Hematopoietic multipotent progenitor cell treated with erythropoietin and hydrocortisone succinate and interleukin-3 and kit ligand, for 4 days (in vitro differentiated cells): ENCODE results near the gene MAD2L1BP.
"Not testable (repeated sequence)": the region's sequence is repeated elsewhere in the genome, so short reads cannot be mapped to it uniquely, and the experiment has no call there.

Source experiments
- DNase-seq: peaks from one replicate; pipeline ENCODE4 v3.0.0-alpha.2; 2015

Gene MAD2L1BP

DNA sequence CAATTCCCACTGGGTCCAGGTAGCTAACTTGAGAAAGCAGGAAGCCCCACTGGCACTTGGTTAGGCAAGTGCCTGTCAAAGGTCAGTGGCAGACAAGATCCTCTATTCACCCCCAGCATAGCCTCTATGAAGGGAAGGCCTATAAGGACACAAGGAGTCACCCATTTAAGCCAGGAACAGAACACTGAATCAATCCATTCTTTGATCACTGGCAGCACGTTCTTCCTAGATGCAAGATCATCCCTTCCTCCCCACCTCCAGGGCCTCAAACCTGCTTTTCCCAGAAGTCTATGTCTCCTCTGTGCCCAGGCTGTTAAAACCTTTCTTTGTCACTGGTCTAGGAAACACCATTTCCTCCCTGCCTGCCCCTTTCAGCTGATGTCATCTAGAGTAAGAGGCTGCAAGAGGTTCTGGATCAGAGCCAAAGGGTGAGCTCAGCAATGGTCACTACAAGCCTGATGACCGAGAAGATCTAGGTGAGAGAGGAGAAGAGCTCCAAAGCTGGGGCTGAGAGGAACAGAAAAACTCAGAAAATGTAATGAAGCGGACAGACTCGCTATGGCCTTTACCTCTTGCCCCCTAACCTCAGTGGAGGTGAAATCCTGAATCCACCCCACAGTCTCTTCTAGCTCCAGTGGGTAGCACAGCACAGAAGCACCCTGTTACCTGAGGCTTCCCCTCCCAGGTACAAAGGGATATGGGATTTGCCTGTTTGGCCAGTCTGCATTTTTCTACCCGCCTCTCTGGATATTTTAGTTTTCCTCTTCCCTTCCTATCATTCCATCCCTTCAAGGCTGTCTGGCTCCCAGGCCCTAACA lies 8.4 kb upstream of the MAD2L1BP start:
- peak; percentile 77 for DNase-seq

DNA sequence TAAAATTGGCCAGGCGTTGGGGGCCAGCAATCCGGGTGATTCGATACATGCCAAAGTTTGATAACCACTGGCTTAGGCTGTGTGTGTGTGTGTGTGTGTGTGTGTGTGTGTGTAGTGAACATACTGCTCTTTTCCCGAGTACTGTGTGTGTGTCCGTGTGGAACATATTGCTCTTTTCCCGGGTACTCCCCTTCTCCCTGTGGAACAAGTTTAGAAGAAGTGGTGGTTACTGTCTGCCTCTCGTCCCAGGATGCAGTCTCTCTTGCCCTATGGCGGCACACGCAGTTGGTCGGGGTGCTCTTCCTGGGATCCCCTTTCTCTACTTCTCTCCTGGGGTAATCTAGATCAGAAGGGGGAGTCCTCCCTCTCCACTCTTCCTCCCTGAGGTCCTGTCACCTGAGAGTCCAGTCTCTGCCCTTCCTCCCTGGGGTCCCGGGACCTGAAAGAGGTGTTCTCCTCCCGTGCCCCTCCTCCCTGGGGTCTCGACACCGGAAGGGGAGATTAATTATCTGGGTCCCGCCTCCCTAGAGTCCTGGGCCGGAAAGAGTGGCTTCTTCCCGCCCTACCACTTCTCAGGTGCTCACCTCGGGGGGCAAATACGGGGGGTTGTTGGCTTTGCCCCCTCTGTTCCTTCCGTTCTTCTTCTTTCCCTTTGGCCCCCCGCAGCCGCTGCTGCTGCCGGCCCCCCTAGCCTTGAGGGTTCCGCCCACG lies 7.1 kb upstream of the MAD2L1BP start:
- DNase-seq = peak; percentile 83

DNA sequence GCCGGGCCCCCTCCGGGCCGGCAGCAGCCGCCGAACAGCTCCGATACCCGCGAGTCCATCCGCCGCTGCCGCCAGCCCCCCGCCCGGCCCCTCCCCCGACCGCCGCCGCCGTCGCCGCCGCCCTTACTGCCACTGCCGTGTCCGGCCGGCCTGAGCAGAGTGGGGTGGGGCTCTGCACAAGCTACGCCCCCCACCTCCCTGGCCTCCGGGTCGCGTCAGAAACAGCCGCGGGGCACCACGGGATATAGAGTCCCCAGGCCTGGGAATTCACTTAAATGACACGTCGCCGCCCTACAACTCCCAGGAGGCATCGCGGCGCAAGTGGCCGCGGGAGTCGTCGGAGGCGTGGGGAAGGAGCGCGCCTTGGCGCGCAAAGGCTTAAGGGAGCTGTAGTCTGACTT lies 6.5 kb upstream of the MAD2L1BP start, which contains the start of gene GTPBP2:
Gene GTPBP2 (minus strand): TSS at position 161 of the 401 bp plus-strand sequence. CDS start 102 bp downstream, at position 59.
- DNase-seq = peak; percentile 100

GRCh38 chr6:43629505-43630300 lies 5.9 kb upstream of the MAD2L1BP start:
- DNase-seq = peak; percentile 99

- DNase-seq = peak; percentile 96
Measured at GRCh38 chr6:43630980-43631619, 4.5 kb upstream of the MAD2L1BP start.

DNA sequence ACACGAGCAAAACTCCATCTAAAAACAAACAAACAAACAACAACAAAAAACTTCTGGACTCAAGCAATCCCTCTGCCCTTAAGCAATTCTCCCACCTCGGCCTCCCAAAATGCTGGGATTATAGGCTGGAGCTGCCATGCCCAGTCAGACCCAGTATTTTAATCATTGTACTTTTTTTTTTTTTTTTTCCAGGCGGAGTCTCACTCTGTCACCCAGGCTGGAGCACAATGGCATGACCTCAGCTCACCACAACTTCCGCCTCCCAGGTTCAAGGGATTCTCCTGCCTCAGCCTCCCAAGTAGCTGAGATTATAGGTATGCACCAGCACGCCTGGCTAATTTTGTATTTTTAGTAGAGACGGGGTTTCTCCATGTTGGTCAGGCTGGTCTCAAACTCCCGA lies 2.6 kb upstream of the MAD2L1BP start:
- DNase-seq = not testable (repeated sequence)

- no peak for DNase-seq
Measured at GRCh38 chr6:43634702-43635303, 837 bp upstream of the MAD2L1BP start.

DNA sequence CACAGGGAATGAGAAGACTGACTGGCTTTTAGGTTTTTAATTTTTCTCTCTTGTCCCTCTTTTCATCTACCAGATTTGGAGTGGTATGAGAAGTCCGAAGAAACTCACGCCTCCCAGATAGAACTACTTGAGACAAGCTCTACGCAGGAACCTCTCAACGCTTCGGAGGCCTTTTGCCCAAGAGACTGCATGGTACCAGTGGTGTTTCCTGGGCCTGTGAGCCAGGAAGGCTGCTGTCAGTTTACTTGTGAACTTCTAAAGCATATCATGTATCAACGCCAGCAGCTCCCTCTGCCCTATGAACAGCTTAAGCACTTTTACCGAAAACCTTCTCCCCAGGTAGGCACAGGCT lies 644 bp downstream of the MAD2L1BP start:
- peak; percentile 43 for DNase-seq

DNA sequence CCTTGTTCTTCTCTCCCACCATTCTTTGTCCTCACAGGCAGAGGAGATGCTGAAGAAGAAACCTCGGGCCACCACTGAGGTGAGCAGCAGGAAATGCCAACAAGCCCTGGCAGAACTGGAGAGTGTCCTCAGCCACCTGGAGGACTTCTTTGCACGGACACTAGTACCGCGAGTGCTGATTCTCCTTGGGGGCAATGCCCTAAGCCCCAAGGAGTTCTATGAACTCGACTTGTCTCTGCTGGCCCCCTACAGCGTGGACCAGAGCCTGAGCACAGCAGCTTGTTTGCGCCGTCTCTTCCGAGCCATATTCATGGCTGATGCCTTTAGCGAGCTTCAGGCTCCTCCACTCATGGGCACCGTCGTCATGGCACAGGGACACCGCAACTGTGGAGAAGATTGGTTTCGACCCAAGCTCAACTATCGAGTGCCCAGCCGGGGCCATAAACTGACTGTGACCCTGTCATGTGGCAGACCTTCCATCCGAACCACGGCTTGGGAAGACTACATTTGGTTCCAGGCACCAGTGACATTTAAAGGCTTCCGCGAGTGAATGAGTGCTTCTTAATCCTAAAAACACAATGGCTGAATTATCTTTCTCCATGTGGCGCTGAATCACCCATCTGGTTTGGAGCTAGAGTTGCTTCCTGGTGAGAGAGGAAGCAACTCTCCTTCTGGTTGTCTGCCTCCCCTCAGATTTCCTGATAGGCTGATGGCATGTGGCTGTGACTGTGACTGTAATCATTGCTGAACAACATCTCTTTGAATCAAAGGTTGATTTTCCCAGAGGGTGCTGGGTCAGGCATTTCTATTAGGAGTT lies 4.6 kb downstream of the MAD2L1BP start:
- peak; percentile 83 for DNase-seq

GRCh38 chr6:43644940-43645612 lies 9.4 kb downstream of the MAD2L1BP start, which contains the start of gene RSPH9:
RSPH9 (plus strand) TSS chr6:43645036; CDS start chr6:43645099, 63 bp downstream.
- DNase-seq = peak; percentile 84

GRCh38 chr6:43645613-43645964 lies 9.9 kb downstream of the MAD2L1BP start:
- no peak for DNase-seq

DNA sequence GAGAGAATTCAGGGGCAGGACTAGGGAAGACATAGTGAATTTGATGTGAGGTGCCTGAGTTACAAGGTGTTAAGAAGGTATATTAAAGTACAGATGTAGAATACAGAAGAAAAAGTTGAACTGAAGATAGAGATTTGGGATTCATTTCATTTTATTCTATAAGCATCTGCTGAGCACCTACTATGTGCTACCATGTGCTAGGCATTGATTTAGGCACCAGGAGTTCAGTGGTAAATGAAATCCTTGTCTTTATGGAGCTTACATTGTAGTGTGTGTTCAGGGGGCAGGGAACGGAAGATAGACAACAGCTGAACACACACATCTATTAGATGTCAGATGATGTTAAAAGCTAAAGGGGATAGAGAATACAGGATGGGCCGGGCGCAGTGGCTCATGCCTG lies 12.0 kb downstream of the MAD2L1BP start:
- no peak for DNase-seq

GRCh38 chr6:43648248-43648647 lies 12.6 kb downstream of the MAD2L1BP start:
- DNase-seq = no peak

DNA sequence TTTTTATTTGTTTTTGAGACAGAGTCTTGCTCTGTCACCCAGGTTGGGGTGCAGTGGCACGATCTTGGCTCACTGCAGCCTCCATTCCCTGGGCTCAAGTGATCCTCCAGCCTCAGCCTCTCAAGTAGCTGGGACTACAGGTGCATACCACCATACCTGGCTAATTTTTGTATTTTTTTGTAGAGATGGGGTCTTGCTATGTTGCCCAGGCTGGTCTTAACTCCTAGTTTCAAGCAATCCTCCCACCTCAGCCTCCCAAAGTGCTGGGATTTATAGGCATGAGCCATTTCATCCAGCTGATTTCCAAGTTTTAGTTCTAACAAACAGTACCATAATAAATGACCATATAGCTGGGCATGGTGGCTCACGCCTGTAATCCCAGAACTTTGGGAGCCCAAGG lies 17.2 kb downstream of the MAD2L1BP start:
- not testable (repeated sequence) for DNase-seq

DNA sequence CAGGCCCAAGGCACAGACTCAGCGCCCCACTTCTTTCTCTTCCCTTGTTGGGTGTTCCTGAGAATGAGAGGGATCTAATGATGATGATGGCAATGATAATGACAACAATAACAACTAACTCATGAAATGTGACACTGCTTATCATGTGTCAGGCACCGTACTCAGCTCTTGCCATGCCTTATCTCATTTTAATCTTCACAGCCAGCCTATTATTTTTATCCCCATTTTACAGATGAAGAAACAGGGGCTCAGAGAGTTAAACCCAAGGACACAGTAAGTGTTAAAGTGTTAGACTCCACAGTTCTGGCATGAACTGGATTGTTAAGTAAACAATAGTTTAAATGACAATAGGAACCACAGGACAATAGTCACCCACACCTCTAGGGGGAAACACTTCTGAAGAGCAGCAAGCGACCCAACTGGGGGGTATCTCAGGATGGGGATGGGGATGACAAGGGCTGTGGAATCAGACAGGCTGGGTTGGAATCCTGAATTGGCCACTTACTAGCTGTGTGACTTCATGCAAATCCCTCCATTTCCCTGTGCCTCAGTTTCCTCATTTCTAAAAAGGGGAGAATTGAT lies 21.7 kb downstream of the MAD2L1BP start:
- no peak for DNase-seq

DNA sequence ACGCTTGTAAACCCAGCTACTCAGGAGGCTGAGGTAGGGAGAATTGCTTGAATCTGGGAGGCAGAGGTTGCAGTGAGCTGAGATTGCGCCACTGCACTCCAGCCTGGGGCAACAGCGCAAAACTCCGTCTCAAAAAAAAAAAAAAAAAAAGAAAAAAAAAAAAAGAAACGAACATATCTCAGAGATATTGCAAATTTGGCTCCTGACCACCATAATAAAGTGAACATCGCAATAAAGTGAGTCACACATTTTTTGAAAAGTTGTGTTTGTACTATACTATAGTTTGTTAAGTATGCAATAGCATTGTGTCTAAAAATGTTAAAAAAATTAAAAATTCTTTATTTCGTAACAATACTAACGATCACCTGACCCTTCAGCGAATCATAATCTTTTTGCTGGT lies 22.5 kb downstream of the MAD2L1BP start:
- no peak for DNase-seq

DNA sequence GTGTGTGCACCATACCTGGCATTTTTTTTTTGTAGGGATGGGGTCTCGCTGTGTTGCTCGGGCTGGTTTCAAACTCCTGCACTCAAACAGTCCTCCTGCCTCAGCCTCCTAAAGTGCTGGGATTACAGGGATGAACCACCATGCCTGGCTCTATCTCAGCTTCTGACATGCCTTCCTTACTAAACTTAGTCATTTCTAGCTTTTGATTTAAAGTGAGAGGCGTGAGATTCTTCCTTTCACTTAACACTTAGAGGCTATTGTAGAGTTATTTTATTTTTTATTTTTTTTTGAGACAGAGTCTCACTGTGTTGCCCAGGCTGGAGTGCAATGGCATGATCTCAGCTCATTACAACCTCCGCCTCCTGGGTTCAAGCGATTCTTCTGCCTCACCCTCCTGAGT lies 27.3 kb downstream of the MAD2L1BP start:
- DNase-seq = not testable (repeated sequence)

GRCh38 chr6:43665376-43665775 lies 29.7 kb downstream of the MAD2L1BP start:
- DNase-seq = no peak

DNA sequence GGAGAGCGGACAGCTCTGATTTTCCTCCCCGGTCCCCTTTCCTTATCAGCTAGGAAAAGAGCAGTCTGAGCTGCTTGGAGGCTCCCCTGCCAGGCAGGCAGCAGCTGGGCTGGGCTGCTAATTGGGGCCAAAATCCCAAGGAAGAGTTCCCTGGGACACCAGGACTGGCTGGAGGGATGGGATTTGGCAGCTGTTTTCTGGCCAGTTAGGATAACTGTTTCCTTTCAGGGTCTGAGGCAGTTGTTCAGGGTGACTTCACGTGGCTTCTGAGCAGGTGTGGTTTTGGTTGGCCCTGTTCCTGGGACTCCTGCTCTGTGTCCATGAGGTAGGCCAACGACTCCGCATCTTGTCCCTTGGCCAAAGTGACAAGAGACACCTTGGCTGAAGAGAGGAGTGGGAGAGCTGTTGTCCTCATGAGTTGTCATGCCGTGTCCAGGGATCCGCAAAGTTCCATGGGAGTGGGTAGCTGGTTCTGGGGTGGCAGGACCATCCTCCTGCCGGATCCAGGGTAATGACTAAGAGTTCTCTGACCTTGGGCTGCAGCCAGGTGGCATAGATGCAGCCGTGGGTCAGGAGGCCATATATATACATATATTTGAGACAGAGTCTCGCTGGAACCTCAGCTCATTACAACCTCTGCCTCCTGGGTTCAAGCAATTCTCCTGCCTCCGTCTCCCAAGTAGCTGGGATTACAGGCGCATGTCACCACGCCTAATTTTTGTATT lies 30.7 kb downstream of the MAD2L1BP start:
- DNase-seq = no peak
